NB4 (cell line): Measurements from ENCODE around the gene NME4.

ENCODE experiments used
- DNase-seq: peaks from one replicate; pipeline ENCODE4 v3.0.0; 2010; ENCODE audit warnings: low read depth
- H3K4me3 ChIP-seq: one replicate; pipeline ENCODE4 v1.5.1; 2011; ENCODE audit warnings: mild to moderate bottlenecking, low read depth, low read length, moderate library complexity
- MAX ChIP-seq: IDR thresholded peaks from 2 replicates; pipeline ENCODE4 v1.6.1; 2011; ENCODE audit warnings: low read depth, low read length
- MYC ChIP-seq: IDR thresholded peaks from 2 replicates; pipeline ENCODE4 v1.6.1; 2011; ENCODE audit warnings: low read depth, low read length
- POLR2A ChIP-seq: IDR thresholded peaks from 2 replicates; pipeline ENCODE4 v1.6.1; 2011; ENCODE audit warnings: mild to moderate bottlenecking; ENCODE audit not compliant: insufficient read length; ENCODE audit errors: extremely low read depth
- TF ChIP-seq, protein P1 (sequence below): IDR thresholded peaks from one replicate; pipeline ENCODE4 v1.5.1; 2012; ENCODE audit warnings: low read depth, low read length

Gene NME4

DNA sequence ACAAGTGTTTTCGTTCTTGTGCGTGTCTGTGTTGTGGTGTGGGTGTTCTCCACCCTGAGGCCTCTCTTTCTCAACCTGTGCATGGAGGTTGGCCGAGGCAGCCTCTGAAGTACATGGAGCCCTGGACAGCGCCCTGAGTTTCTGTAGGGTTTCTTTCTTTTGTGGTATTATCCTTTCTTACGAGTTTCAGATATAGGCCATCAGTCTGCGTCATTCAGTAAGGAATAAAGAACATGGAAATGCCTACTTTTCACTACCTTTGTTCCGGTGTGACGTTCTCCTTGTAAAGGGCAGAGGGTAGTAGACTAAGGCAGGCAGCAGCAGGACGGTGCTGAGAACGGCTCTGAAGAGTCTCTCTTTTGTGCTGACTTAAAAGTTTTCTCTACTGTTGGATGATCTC is 47.0 kb downstream of the NME4 start:
- no peak overlapping the region for H3K4me3 ChIP-seq
- TF ChIP-seq, protein P1, sequence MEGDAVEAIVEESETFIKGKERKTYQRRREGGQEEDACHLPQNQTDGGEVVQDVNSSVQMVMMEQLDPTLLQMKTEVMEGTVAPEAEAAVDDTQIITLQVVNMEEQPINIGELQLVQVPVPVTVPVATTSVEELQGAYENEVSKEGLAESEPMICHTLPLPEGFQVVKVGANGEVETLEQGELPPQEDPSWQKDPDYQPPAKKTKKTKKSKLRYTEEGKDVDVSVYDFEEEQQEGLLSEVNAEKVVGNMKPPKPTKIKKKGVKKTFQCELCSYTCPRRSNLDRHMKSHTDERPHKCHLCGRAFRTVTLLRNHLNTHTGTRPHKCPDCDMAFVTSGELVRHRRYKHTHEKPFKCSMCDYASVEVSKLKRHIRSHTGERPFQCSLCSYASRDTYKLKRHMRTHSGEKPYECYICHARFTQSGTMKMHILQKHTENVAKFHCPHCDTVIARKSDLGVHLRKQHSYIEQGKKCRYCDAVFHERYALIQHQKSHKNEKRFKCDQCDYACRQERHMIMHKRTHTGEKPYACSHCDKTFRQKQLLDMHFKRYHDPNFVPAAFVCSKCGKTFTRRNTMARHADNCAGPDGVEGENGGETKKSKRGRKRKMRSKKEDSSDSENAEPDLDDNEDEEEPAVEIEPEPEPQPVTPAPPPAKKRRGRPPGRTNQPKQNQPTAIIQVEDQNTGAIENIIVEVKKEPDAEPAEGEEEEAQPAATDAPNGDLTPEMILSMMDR: no peak
- TF ChIP-seq MYC: no peak
- DNase-seq: no peak

- H3K4me3 ChIP-seq: no peak overlapping the region
- TF ChIP-seq, protein P1: no peak
- TF ChIP-seq MAX: no peak
- no peak for TF ChIP-seq MYC
- TF ChIP-seq POLR2A: no peak
- DNase-seq: no peak
These were observed 48.6 kb downstream of the NME4 start for GRCh38 chr16:445566-445965.
